Peyer's patch (tissue), 4 donors: ENCODE measurements around the gene TMEM187.

Source experiments
- CTCF ChIP-seq, 6 experiments: fragments of 450-650 bp in 4 of 6; fragments of 200-600 bp in 2 of 6; sonication (generic) in 1 of 6; IDR thresholded peaks; one replicate each; pipeline ENCODE4 v1.5.1; 2017 to 2019; ENCODE audit warnings: antibody characterized with exemption in 6 of 6, mild to moderate bottlenecking in 3 of 6, moderate library complexity in 1 of 6
- POLR2A ChIP-seq, 2 donors: fragments of 450-650 bp; IDR thresholded peaks; one replicate each; pipeline ENCODE4 v1.5.1; 2017; ENCODE audit warnings: antibody characterized with exemption in 2 of 2, mild to moderate bottlenecking in 2 of 2, moderate library complexity in 2 of 2

DNA sequence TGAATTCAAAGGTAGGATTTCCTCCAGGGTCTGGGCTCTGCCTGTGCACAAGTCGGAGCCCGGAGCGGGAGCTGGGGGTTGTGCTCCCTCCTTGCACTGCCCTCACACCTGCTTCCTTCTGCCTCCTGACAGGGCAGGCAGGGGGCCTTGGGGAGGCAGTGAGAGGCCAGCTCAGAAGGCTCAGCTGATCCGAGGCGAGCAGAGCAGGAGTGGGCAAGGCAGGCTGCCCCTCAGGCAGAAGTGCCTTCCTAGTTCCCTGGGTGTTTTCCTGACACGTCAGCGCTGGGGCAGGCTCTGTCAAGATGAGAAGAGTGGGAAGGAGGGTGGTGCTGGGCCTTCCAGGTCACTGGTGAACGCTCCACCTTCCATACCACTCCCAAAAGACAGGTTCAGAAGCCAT, 52.7 kb downstream of the TMEM187 start:
- TF ChIP-seq CTCF (IDR thresholded peaks at IDR 0.05) (no peak), POLR2A (IDR thresholded peaks at IDR 0.05) (no peak)
